ENCODE data around the gene PACRG.

DNA sequence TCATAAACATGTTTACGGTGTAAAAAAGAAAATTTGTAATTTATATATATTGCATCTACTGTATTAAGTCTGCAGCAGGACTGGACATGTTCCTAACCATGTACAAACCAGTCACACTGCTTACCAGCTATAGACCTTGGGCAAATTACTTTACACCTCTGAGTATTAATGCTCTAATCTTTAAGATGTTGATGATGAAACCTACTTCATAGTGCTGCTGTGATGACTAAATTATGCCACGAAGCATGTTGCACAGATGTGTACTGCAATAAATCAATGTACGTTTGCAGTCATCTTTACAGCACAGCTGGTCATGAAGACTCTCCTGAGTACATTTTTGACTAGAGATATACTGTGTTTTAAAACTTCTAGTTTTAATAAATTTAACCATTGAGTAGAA is 42.8 kb upstream of the PACRG start:
- TF ChIP-seq, protein P1, sequence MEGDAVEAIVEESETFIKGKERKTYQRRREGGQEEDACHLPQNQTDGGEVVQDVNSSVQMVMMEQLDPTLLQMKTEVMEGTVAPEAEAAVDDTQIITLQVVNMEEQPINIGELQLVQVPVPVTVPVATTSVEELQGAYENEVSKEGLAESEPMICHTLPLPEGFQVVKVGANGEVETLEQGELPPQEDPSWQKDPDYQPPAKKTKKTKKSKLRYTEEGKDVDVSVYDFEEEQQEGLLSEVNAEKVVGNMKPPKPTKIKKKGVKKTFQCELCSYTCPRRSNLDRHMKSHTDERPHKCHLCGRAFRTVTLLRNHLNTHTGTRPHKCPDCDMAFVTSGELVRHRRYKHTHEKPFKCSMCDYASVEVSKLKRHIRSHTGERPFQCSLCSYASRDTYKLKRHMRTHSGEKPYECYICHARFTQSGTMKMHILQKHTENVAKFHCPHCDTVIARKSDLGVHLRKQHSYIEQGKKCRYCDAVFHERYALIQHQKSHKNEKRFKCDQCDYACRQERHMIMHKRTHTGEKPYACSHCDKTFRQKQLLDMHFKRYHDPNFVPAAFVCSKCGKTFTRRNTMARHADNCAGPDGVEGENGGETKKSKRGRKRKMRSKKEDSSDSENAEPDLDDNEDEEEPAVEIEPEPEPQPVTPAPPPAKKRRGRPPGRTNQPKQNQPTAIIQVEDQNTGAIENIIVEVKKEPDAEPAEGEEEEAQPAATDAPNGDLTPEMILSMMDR (IDR thresholded peaks at IDR 0.05) = no peak
- TF ChIP-seq POLR2A (IDR thresholded peaks at IDR 0.05) = no peak

Measured in testis (tissue), 2 donors.